HepG2 (cell line): ENCODE results near the gene KBTBD2. TPM values are rescaled to one million over a fixed set of nuclear protein-coding genes. Genes with fewer than 3 reads are reported as not detected.

Source experiments
- ATAC-seq: fragments of 200-7000 bp; cut with Tn5 transposase; 3 replicates; pipeline ENCODE4 v1.9.1; 2020; ENCODE audit warnings: mild to moderate bottlenecking, moderate library complexity
- BruUV-seq: library from RNA; stranded (reverse); fragments of 400-500 nt; replicated peaks from 2 replicates; lab custom pipeline; 2021; lab: Mats Ljungman, UMichigan
- CTCF ChIA-PET: fragments of 300-600 bp; formaldehyde crosslinking; extraction: SDS; loops from one replicate; lab custom pipeline; 2021; ENCODE audit warnings: low total read pairs, inconsistent platforms, low intra/inter-chr PET ratio; lab: Yijun Ruan, JAX
- POLR2A ChIA-PET: fragments of 350-600 bp; sonication (Branson Sonifier 250); formaldehyde crosslinking; loops from one replicate; lab custom pipeline; 2020; ENCODE audit warnings: antibody characterized with exemption, inconsistent platforms; lab: Yijun Ruan, JAX
- DNase-seq: peaks from one replicate; pipeline ENCODE4 v3.0.0-alpha.2; 2015; ENCODE audit warnings: low spot score
- FAIRE-seq: peaks from 3 replicates; lab custom pipeline; 2011; peaks lifted over from hg19 to GRCh38; lab: Jason Lieb, UNC
- H2AFZ ChIP-seq: one replicate; pipeline ENCODE4 v1.6.1; 2011; ENCODE audit warnings: low read length, inconsistent platforms
- H3K27ac ChIP-seq: fragments of 300-600 bp; 3 replicates; pipeline ENCODE4 v1.8.0; 2011; ENCODE audit warnings: mixed run types, mild to moderate bottlenecking, mixed read lengths, low read length, inconsistent platforms; ENCODE audit not compliant: insufficient read depth; ENCODE audit errors: extremely low read length
- H3K27me3 ChIP-seq, 2 experiments: fragments of 200-600 bp in 1 of 2; 2 replicates in 1 of 2; 3 replicates in 1 of 2; pipeline versions ENCODE4 v1.6.0 to v1.8.0; 2011; ENCODE audit warnings: low read length in 2 of 2, mild to moderate bottlenecking in 2 of 2, moderate library complexity in 2 of 2, inconsistent platforms in 1 of 2; ENCODE audit not compliant: insufficient read depth in 2 of 2, control insufficient read depth in 1 of 2
- H3K36me3 ChIP-seq, 2 experiments: fragments of 200-600 bp in 1 of 2; replicated peaks in 1 of 2; 2 replicates in 1 of 2; 3 replicates in 1 of 2; pipeline versions ENCODE4 v1.5.1 to v1.8.0; 2011; ENCODE audit warnings: low read length in 2 of 2, inconsistent platforms in 1 of 2; ENCODE audit not compliant: insufficient read depth in 2 of 2, control insufficient read depth in 1 of 2
- H3K4me1 ChIP-seq: 2 replicates; pipeline ENCODE4 v1.5.1; 2012; ENCODE audit warnings: low read length, inconsistent platforms; ENCODE audit not compliant: insufficient read depth
- H3K4me2 ChIP-seq: 2 replicates; pipeline ENCODE4 v1.6.0; 2011; ENCODE audit warnings: low read depth, low read length, inconsistent platforms
- H3K4me3 ChIP-seq, 3 experiments: fragments of 200-600 bp in 1 of 3; sonication (generic), shearing (Covaris generic) in 1 of 3; replicated peaks in 1 of 3; 2 replicates each; pipeline ENCODE4 v1.5.1; 2011 to 2016; ENCODE audit warnings: low read length in 3 of 3, inconsistent platforms in 2 of 3, low read depth in 2 of 3, mild to moderate bottlenecking in 2 of 3, control low read depth in 1 of 3, mixed read lengths in 1 of 3; ENCODE audit not compliant: insufficient read depth in 1 of 3
- H3K79me2 ChIP-seq: one replicate; pipeline ENCODE4 v1.6.1; 2011; ENCODE audit warnings: low read length, inconsistent platforms; ENCODE audit not compliant: insufficient read depth
- H3K9ac ChIP-seq: 2 replicates; pipeline ENCODE4 v1.6.0; 2011; ENCODE audit warnings: mild to moderate bottlenecking, low read depth, low read length, inconsistent platforms; ENCODE audit not compliant: insufficient read depth
- H3K9me3 ChIP-seq: 2 replicates; pipeline ENCODE4 v1.5.1; 2012; ENCODE audit warnings: mild to moderate bottlenecking, low read length
- H4K20me1 ChIP-seq: 2 replicates; pipeline ENCODE4 v1.6.0; 2011; ENCODE audit warnings: inconsistent platforms, mild to moderate bottlenecking, low read length, moderate library complexity; ENCODE audit not compliant: insufficient read depth
- ATF7 ChIP-seq, 2 experiments: fragments of 450-650 bp in 1 of 2; sonication (generic) in 1 of 2; formaldehyde crosslinking in 1 of 2; IDR thresholded peaks; 2 replicates each; pipeline versions ENCODE4 v1.4.0 to v1.6.1; 2016 to 2020; ENCODE audit warnings: antibody characterized with exemption in 1 of 2, mild to moderate bottlenecking in 1 of 2, missing genetic modification reagents in 1 of 2
- KAT7 ChIP-seq: IDR thresholded peaks from 2 replicates; pipeline ENCODE4 v1.6.1; 2018; ENCODE audit warnings: borderline replicate concordance, missing compliant biosample characterization
- KDM2A ChIP-seq: sonication (generic); formaldehyde crosslinking; IDR thresholded peaks from 2 replicates; pipeline ENCODE4 v1.4.0; 2020; ENCODE audit warnings: low read depth, missing genetic modification reagents, borderline replicate concordance
- MAFK ChIP-seq, 2 experiments: IDR thresholded peaks in 1 of 2; conservative IDR thresholded peaks in 1 of 2; 2 replicates each; pipeline ENCODE4 v1.6.1; 2011; ENCODE audit warnings: improper control_type of control experiment in 2 of 2, low read length in 2 of 2
- NFE2 ChIP-seq: sonication (generic); formaldehyde crosslinking; IDR thresholded peaks from 2 replicates; pipeline ENCODE4 v1.4.0; 2020; ENCODE audit warnings: missing genetic modification reagents
- NFIC ChIP-seq: IDR thresholded peaks from 2 replicates; pipeline ENCODE4 v1.6.1; 2012; ENCODE audit warnings: mild to moderate bottlenecking, low read length, inconsistent platforms
- ZNF160 ChIP-seq: sonication (generic); formaldehyde crosslinking; IDR thresholded peaks from 2 replicates; pipeline ENCODE4 v1.8.0; 2022; ENCODE audit warnings: mild to moderate bottlenecking, inconsistent platforms, missing genetic modification reagents
- ZNF558 ChIP-seq: sonication (generic); formaldehyde crosslinking; IDR thresholded peaks from 2 replicates; pipeline ENCODE4 v1.9.0; 2022; ENCODE audit warnings: mild to moderate bottlenecking, missing genetic modification reagents, borderline replicate concordance
- ZNF577 ChIP-seq: sonication (generic); formaldehyde crosslinking; IDR thresholded peaks from 2 replicates; pipeline ENCODE4 v1.4.0; 2020; ENCODE audit warnings: mild to moderate bottlenecking, low read depth, missing genetic modification reagents, borderline replicate concordance
- ZNF674 ChIP-seq: sonication (generic); formaldehyde crosslinking; IDR thresholded peaks from 2 replicates; pipeline ENCODE4 v1.5.0; 2020; ENCODE audit warnings: low read depth, mild to moderate bottlenecking, missing genetic modification reagents
- ZNF83 ChIP-seq: sonication (generic); formaldehyde crosslinking; IDR thresholded peaks from 2 replicates; pipeline ENCODE4 v1.4.0; 2020; ENCODE audit warnings: missing genetic modification reagents, mild to moderate bottlenecking, borderline replicate concordance
- WGBS: methylation state at CpG from one replicate; pipeline ENCODE4 v1.1.6; 2017; ENCODE audit warnings: low lambda C conversion rate; 5-methylcytosine and 5-hydroxymethylcytosine counted together
- in situ Hi-C: cut with HindIII; loops from 2 replicates; pipeline ENCODE4 v1.10.0; 2017; ENCODE audit warnings: low pct_unique_long_range_greater_than_20kb; ENCODE audit not compliant: extremely low pct_ligation_motif_present
- intact Hi-C: fragments of 100-400 bp; cut with micrococcal nuclease; formaldehyde crosslinking; loops from one replicate; pipeline ENCODE4 v1.10.0; 2022; ENCODE audit not compliant: unreplicated experiment
- polyA plus RNA-seq, 8 experiments: library from polyadenylated mRNA; depleted of rRNA in 3 of 8; stranded (reverse) in 7 of 8; unstranded in 1 of 8; fragments of >200 nt; fragmentation: Illumina TruSeq in 4 of 8; extraction: Trizol in 4 of 8; gene quantifications; 2 replicates each; pipeline versions ENCODE4 v1.2.1 to v1.2.3, GENCODE V29; 2011 to 2016; ENCODE audit warnings: low read depth in 4 of 8, missing spikeins in 1 of 8, mixed read lengths in 1 of 8; ENCODE audit not compliant: insufficient read depth in 1 of 8
- total RNA-seq, 5 experiments: library from RNA; depleted of rRNA; stranded (reverse); fragments of >200 nt; fragmentation: Illumina TruSeq; extraction: Trizol; gene quantifications; 2 replicates each; pipeline ENCODE4 v1.2.3, GENCODE V29; 2016; ENCODE audit warnings: low read depth in 1 of 5

Gene KBTBD2
- total and polyA plus RNA-seq, 2 of the 13 experiments (the other 11 are each of a cell fraction or from before 2014, with no cell fraction given), result 24.0 to 25.2 TPM

DNA sequence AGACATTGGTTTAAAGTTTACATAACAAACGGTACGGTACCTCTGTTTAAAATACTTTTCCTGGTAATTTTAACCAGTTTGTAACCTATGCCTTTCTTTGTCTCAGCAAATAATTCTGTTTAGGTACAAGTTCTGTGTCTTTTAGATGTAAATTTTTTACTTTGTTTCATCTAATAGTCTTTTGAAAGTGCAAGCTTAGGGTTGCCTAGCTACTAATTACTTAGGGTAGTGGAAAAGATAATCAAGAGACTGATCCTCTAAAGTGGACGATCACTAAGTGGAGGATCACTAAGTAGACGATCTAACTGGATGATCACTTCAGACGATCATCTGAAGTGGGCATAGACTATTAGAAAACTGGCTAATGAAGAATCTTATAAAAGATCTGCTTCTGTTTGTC is 49.6 kb upstream of the KBTBD2 start:
- Histone ChIP-seq H3K9me3 (peaks cover 5% of the 10 kb centered on the region), H3K27me3 (peaks cover 0 to 2% of the 10 kb centered on the region in 2 experiments; a peak in 1 of 5 replicates), H3K9ac (peak overlapping the region; percentile 86), H3K4me3 (peak overlapping the region; percentile 74 to 90 (median 85); a peak in 5 of 6 replicates), H3K4me2 (peak overlapping the region; percentile 77), H3K79me2 (peaks cover 48% of the 10 kb centered on the region), H3K36me3 (no peaks in the 10 kb centered on the region; a peak in 1 of 5 replicates), H4K20me1 (peaks cover 3% of the 10 kb centered on the region; the same call in 1 of the 2 replicates), H3K4me1 (peaks cover 44% of the 10 kb centered on the region), H3K27ac (peak overlapping the region; percentile 92), H2AFZ (no peak overlapping the region)
- POLR2A ChIA-PET, result interaction anchor here (3.3 to 3.5 kb wide), 2 partner anchors 16 to 121 kb away, joined by 11 to 30 read pairs; partner anchors contain the start of genes FKBP9 and NT5C3A
- BruUV-seq, result no TSS peak
- WGBS, result 41% methylated on average over 5 of the region's 5 CpGs
- DNase-seq (no peak), FAIRE-seq (no peak), ATAC-seq (no peak)
- in situ Hi-C loops (no loop called here), intact Hi-C loops (loop anchor here (2.0 to 5.0 kb wide), 2 partner anchors 48 to 166 kb away; partner anchors contain the start of gene RP9)
- CTCF ChIA-PET, result no interaction called here
- TF ChIP-seq ZNF674 (CRISPR knock-in tag), result no peak
- no peak for TF ChIP-seq ZNF558 (CRISPR knock-in tag)
- TF ChIP-seq KAT7 (CRISPR knock-in tag), result no peak
- no peak for TF ChIP-seq NFE2
- no peak for TF ChIP-seq ATF7 (IDR thresholded peaks at IDR 0.05)
- TF ChIP-seq ATF7 (CRISPR knock-in tag; IDR thresholded peaks at IDR 0.05), result no peak
- no peak for TF ChIP-seq KDM2A (CRISPR knock-in tag)
- no peak for TF ChIP-seq MAFK (conservative IDR thresholded peaks at IDR 0.05 in 1 of 2, IDR thresholded peaks at IDR 0.05 in 1 of 2; ENCODE audit: low read length in 2 of 2)
- TF ChIP-seq ZNF83 (CRISPR knock-in tag), result no peak
- TF ChIP-seq NFIC, result no peak
- TF ChIP-seq ZNF160 (CRISPR knock-in tag), result no peak
- TF ChIP-seq ZNF577 (CRISPR knock-in tag), result no peak
